Prostate gland (tissue), 2 donors: ENCODE data around the gene CEP104. TPM values are rescaled to one million over a fixed set of nuclear protein-coding genes. Genes with fewer than 3 reads are reported as not detected.
A peak's percentile ranks its signal among the peaks of the same experiment; 100 is the strongest.
"Not testable (repeated sequence)": the region's sequence is repeated elsewhere in the genome, so short reads cannot be mapped to it uniquely, and the experiment has no call there.

Experiments used
- DNase-seq: peaks from one replicate; pipeline ENCODE4 v3.0.0-alpha.2; 2019; ENCODE audit warnings: low spot score
- H3K27ac ChIP-seq, 2 donors: fragments of 200-600 bp; sonication (generic); 2 replicates each; pipeline ENCODE4 v1.5.1; 2017 to 2019
- H3K27me3 ChIP-seq: fragments of 200-600 bp; sonication (generic); replicated peaks from 2 replicates; pipeline ENCODE4 v1.5.1; 2019; ENCODE audit not compliant: insufficient read depth
- H3K36me3 ChIP-seq, 2 donors: fragments of 200-600 bp; sonication (generic); 1 replicate in 1 of 2; 2 replicates in 1 of 2; pipeline versions ENCODE4 v1.5.1 to v1.8.1; 2017 to 2019
- H3K4me1 ChIP-seq: fragments of 200-600 bp; sonication (generic); replicated peaks from 2 replicates; pipeline ENCODE4 v1.5.1; 2019
- H3K4me3 ChIP-seq, 2 donors: fragments of 200-600 bp; sonication (generic); 2 replicates each; pipeline ENCODE4 v1.5.1; 2017 to 2019
- H3K9me3 ChIP-seq: fragments of 200-600 bp; sonication (generic); 2 replicates; pipeline ENCODE4 v1.5.1; 2017
- POLR2A ChIP-seq: fragments of 450-650 bp; IDR thresholded peaks from one replicate; pipeline ENCODE4 v1.6.1; 2016; ENCODE audit warnings: antibody characterized with exemption, mild to moderate bottlenecking
- POLR2AphosphoS5 ChIP-seq: sonication (generic); formaldehyde crosslinking; IDR thresholded peaks from one replicate; pipeline ENCODE4 v1.6.1; 2017; ENCODE audit warnings: antibody characterized with exemption
- WGBS: methylation state at CpG from one replicate; pipeline ENCODE4 v1.1.5; 2018; 5-methylcytosine and 5-hydroxymethylcytosine counted together
- intact Hi-C: fragments of 100-400 bp; cut with DNase I; formaldehyde crosslinking; loops from one replicate; pipeline ENCODE4 v1.14.2; 2022
- total RNA-seq, 2 donors: library from RNA; depleted of rRNA; stranded (reverse); fragments of >200 nt; gene quantifications; one replicate each; pipeline ENCODE4 v1.1.0, GENCODE V29; 2016
- TF ChIP-seq, protein P1 (sequence below), 4 experiments: fragments of 200-600 bp in 2 of 4; fragments of 450-650 bp in 2 of 4; sonication (generic) in 2 of 4; IDR thresholded peaks; 1 replicate in 3 of 4; 2 replicates in 1 of 4; pipeline ENCODE4 v1.5.1; 2016 to 2019; ENCODE audit warnings: antibody characterized with exemption in 4 of 4, mild to moderate bottlenecking in 2 of 4, moderate library complexity in 2 of 4

The CEP104 gene
- total RNA-seq, 2 donors from 2014 or later: 20.9 to 28.5 TPM

GRCh38 chr1:3805038-3805437, 52.0 kb downstream of the CEP104 start:
- intact Hi-C loops: no loop called here
- 75% methylated on average over 11 of the region's 11 CpGs for WGBS
- DNase-seq: no peak

GRCh38 chr1:3804627-3804944, 52.4 kb downstream of the CEP104 start:
- H3K27me3 ChIP-seq, intact Hi-C loops, H3K4me3 ChIP-seq, H3K4me1 ChIP-seq, DNase-seq, H3K36me3 ChIP-seq, H3K9me3 ChIP-seq, H3K27ac ChIP-seq: not testable (repeated sequence)
- 59% methylated on average over 7 of the region's 7 CpGs for WGBS

More at GRCh38 chr1:3805038-3805437, 52.0 kb downstream of the CEP104 start:
- Histone ChIP-seq H3K27ac (no peak overlapping the region), H3K27me3 (no peaks in the 10 kb centered on the region), H3K4me3 (no peak overlapping the region), H3K36me3 (no peaks in the 10 kb centered on the region), H3K4me1 (no peaks in the 10 kb centered on the region), H3K9me3 (no peaks in the 10 kb centered on the region)
- TF ChIP-seq POLR2AphosphoS5 (no peak), POLR2A (no peak)
- TF ChIP-seq, protein P1, sequence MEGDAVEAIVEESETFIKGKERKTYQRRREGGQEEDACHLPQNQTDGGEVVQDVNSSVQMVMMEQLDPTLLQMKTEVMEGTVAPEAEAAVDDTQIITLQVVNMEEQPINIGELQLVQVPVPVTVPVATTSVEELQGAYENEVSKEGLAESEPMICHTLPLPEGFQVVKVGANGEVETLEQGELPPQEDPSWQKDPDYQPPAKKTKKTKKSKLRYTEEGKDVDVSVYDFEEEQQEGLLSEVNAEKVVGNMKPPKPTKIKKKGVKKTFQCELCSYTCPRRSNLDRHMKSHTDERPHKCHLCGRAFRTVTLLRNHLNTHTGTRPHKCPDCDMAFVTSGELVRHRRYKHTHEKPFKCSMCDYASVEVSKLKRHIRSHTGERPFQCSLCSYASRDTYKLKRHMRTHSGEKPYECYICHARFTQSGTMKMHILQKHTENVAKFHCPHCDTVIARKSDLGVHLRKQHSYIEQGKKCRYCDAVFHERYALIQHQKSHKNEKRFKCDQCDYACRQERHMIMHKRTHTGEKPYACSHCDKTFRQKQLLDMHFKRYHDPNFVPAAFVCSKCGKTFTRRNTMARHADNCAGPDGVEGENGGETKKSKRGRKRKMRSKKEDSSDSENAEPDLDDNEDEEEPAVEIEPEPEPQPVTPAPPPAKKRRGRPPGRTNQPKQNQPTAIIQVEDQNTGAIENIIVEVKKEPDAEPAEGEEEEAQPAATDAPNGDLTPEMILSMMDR (IDR thresholded peaks at IDR 0.05): no peak

GRCh38 chr1:3803905-3804626, 52.9 kb downstream of the CEP104 start:
- Histone ChIP-seq H3K4me1 (no peaks in the 10 kb centered on the region), H3K27ac (no peak overlapping the region), H3K4me3 (no peak overlapping the region), H3K9me3 (no peaks in the 10 kb centered on the region), H3K36me3 (no peaks in the 10 kb centered on the region), H3K27me3 (no peaks in the 10 kb centered on the region)
- no peak for DNase-seq
- WGBS: 51% methylated on average over 19 of the region's 19 CpGs
- intact Hi-C loops: no loop called here
- TF ChIP-seq POLR2A: no peak

GRCh38 chr1:3800795-3801194, 56.2 kb downstream of the CEP104 start:
- H3K27ac ChIP-seq, H3K4me3 ChIP-seq, H3K36me3 ChIP-seq, H3K27me3 ChIP-seq, H3K4me1 ChIP-seq, DNase-seq, H3K9me3 ChIP-seq, intact Hi-C loops: not testable (repeated sequence)
- 89% methylated on average over 3 of the region's 3 CpGs for WGBS

- H3K4me1 ChIP-seq: peaks cover 4% of the 10 kb centered on the region
- intact Hi-C loops: no loop called here
- DNase-seq: no peak
- no peak for TF ChIP-seq POLR2A
- TF ChIP-seq, protein P1 (IDR thresholded peaks at IDR 0.05): no peak
- no peak overlapping the region for H3K4me3 ChIP-seq
- WGBS: 89% methylated on average over 11 of the region's 11 CpGs
- no peak overlapping the region for H3K27ac ChIP-seq
- H3K36me3 ChIP-seq: no peaks in the 10 kb centered on the region
- no peaks in the 10 kb centered on the region for H3K27me3 ChIP-seq
- no peaks in the 10 kb centered on the region for H3K9me3 ChIP-seq
Observed at GRCh38 chr1:3799976-3800685, 56.9 kb downstream of the CEP104 start.

DNA sequence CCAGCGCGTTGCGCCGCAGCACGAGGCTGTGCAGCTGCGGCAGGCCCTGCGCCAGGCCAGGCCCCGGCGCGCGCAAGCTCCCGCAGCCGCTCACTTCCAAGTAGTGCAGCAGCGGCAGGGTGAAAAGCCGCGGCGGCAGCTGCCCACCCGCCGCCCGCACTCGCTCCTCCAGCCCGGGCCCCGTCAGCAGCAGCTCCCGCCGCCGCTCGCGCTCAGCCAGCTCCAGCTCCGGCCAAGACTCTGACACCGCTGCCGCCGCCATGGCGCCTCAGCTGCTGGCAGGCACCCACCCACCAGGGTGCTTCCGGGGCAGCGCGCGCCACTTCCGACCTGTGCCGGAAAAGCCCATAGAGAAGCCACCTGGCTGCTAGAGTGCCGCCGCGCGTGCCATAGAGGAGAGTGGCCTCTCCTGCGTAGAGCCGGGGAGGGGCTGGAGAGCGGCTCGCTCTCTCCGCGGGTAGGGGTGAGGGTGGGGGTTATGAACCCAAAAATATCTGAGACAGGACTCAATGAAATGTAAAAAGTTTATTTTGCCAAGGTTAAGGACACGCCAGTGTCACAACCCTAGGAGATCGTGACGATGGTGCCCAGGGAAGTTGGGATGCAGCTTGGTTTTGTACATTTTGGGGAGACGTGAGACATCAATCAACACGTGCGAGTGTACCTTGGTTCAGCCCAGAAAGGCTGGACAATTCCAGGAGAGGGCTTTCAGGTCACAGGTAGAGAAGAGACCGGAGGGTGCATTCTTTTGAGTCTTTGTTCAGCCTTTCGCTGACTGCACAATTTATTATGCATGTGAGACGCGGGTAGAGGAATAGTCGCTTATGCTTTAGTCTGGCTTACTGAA, 60.6 kb downstream of the CEP104 start, which contains the start of gene LRRC47:
LRRC47 (minus strand) TSS at position 284 of the 847 bp plus-strand sequence; CDS start at position 262, 22 bp downstream.
- Histone ChIP-seq H3K36me3 (no peaks in the 10 kb centered on the region), H3K4me1 (peaks cover 17% of the 10 kb centered on the region), H3K27me3 (no peaks in the 10 kb centered on the region), H3K4me3 (peak within 1 kb of the TSS; percentile 85 to 93), H3K27ac (peak within 1 kb of the TSS; percentile 28 to 44), H3K9me3 (no peaks in the 10 kb centered on the region)
- 4% methylated on average over 32 of the region's 60 CpGs for WGBS
- TF ChIP-seq, protein P1 (IDR thresholded peaks at IDR 0.05): peak in 3 of 4 experiments; percentile 19 to 52 (median 38)
- TF ChIP-seq POLR2A (peak; percentile 46), POLR2AphosphoS5 (peak; percentile 97)
- intact Hi-C loops: no loop called here
- peak; percentile 91 for DNase-seq
